IMR-90 (cell line): ENCODE data around the gene OR1Q1. TPM values are rescaled to one million over a fixed set of nuclear protein-coding genes. Genes with fewer than 3 reads are reported as not detected.

Source experiments
- ATAC-seq: fragments of 200-7000 bp; cut with Tn5 transposase; 2 replicates; pipeline ENCODE4 v1.9.1; 2020; ENCODE audit warnings: low read depth, mild to moderate bottlenecking, moderate library complexity
- BruUV-seq: library from RNA; stranded (reverse); fragments of 400-500 nt; replicated peaks from 2 replicates; lab custom pipeline; 2021; lab: Mats Ljungman, UMichigan
- CTCF ChIA-PET: fragments of 300-600 bp; formaldehyde crosslinking; extraction: SDS; loops from one replicate; lab custom pipeline; 2021; ENCODE audit warnings: antibody characterized with exemption; lab: Yijun Ruan, JAX
- POLR2A ChIA-PET: fragments of 300-600 bp; sonication (Branson Sonifier 250); formaldehyde crosslinking; loops from one replicate; lab custom pipeline; 2022; ENCODE audit warnings: antibody characterized with exemption; ENCODE audit not compliant: unreplicated experiment; lab: Charles Lee
- DNase-seq: peaks from one replicate; pipeline ENCODE4 v3.0.0; 2013
- H2AFZ ChIP-seq: replicated peaks from 2 replicates; pipeline ENCODE3; 2013; ENCODE audit warnings: low read length, mild to moderate bottlenecking; ENCODE audit not compliant: poor library complexity
- H2AK5ac ChIP-seq: 2 replicates; pipeline ENCODE4 v1.6.1; 2013; ENCODE audit warnings: low read depth, low read length, inconsistent platforms
- H2AK9ac ChIP-seq: replicated peaks from 2 replicates; pipeline ENCODE3; 2013; ENCODE audit warnings: mild to moderate bottlenecking, low read depth, low read length, moderate library complexity; ENCODE audit not compliant: poor library complexity
- H2BK120ac ChIP-seq: 2 replicates; pipeline ENCODE4 v1.6.1; 2013; ENCODE audit warnings: low read depth, low read length, inconsistent platforms
- H2BK15ac ChIP-seq: 3 replicates; pipeline ENCODE4 v1.6.1; 2013; ENCODE audit warnings: low read depth, low read length, inconsistent platforms
- H2BK20ac ChIP-seq: 2 replicates; pipeline ENCODE4 v1.6.1; 2013; ENCODE audit warnings: low read depth, mild to moderate bottlenecking, inconsistent platforms, low read length, moderate library complexity
- H2BK5ac ChIP-seq: 2 replicates; pipeline ENCODE4 v1.6.1; 2013; ENCODE audit warnings: mild to moderate bottlenecking, low read depth, low read length, inconsistent platforms; ENCODE audit not compliant: poor library complexity, severe bottlenecking
- H3K14ac ChIP-seq: replicated peaks from 2 replicates; pipeline ENCODE4 v1.6.1; 2013; ENCODE audit warnings: low read depth, low read length, inconsistent platforms
- H3K18ac ChIP-seq: 2 replicates; pipeline ENCODE4 v1.6.1; 2013; ENCODE audit warnings: low read depth, low read length, control low read depth
- H3K23ac ChIP-seq: 2 replicates; pipeline ENCODE4 v1.6.1; 2013; ENCODE audit warnings: low read depth, low read length, inconsistent platforms
- H3K27ac ChIP-seq: 2 replicates; pipeline ENCODE4 v1.5.1; 2013; ENCODE audit warnings: mild to moderate bottlenecking, control low read depth, low read length; ENCODE audit not compliant: insufficient read depth
- H3K27me3 ChIP-seq: 2 replicates; pipeline ENCODE4 v1.6.1; 2013; ENCODE audit warnings: low read length; ENCODE audit not compliant: control insufficient read depth, insufficient read depth
- H3K36me3 ChIP-seq: 2 replicates; pipeline ENCODE4 v1.6.1; 2013; ENCODE audit warnings: low read length, mixed read lengths; ENCODE audit not compliant: control insufficient read depth, insufficient read depth
- H3K4ac ChIP-seq: 2 replicates; pipeline ENCODE4 v1.6.1; 2013; ENCODE audit warnings: low read depth, low read length, inconsistent platforms
- H3K4me1 ChIP-seq: 2 replicates; pipeline ENCODE4 v1.6.1; 2013; ENCODE audit warnings: low read length, mixed read lengths; ENCODE audit not compliant: control insufficient read depth, insufficient read depth
- H3K4me2 ChIP-seq: 2 replicates; pipeline ENCODE4 v1.6.1; 2013; ENCODE audit warnings: low read depth, mild to moderate bottlenecking, control low read depth, low read length, moderate library complexity
- H3K4me3 ChIP-seq: 2 replicates; pipeline ENCODE4 v1.5.1; 2013; ENCODE audit warnings: low read depth, mild to moderate bottlenecking, control low read depth, low read length, moderate library complexity; ENCODE audit not compliant: insufficient read depth
- H3K56ac ChIP-seq: 2 replicates; pipeline ENCODE4 v1.6.1; 2013; ENCODE audit warnings: low read length, inconsistent platforms; ENCODE audit not compliant: insufficient read depth; ENCODE audit errors: extremely low read depth
- H3K79me1 ChIP-seq, 2 experiments: 2 replicates each; pipeline ENCODE4 v1.6.1; 2013; ENCODE audit warnings: low read length in 2 of 2, inconsistent platforms in 1 of 2, low read depth in 1 of 2
- H3K9ac ChIP-seq: 2 replicates; pipeline ENCODE4 v1.6.1; 2013; ENCODE audit warnings: low read depth, low read length, control low read depth
- H3K9me1 ChIP-seq: 2 replicates; pipeline ENCODE4 v1.6.1; 2013; ENCODE audit warnings: low read length, inconsistent platforms; ENCODE audit not compliant: insufficient read depth
- H3K9me3 ChIP-seq: 2 replicates; pipeline ENCODE4 v1.6.1; 2013; ENCODE audit warnings: low read length; ENCODE audit not compliant: control insufficient read depth, insufficient read depth
- H4K20me1 ChIP-seq: 2 replicates; pipeline ENCODE4 v1.6.1; 2013; ENCODE audit warnings: low read length, inconsistent platforms; ENCODE audit not compliant: insufficient read depth
- H4K5ac ChIP-seq: 2 replicates; pipeline ENCODE4 v1.6.1; 2013; ENCODE audit warnings: mild to moderate bottlenecking, low read depth, low read length, control low read depth
- H4K8ac ChIP-seq, 2 experiments: 2 replicates each; pipeline ENCODE4 v1.6.1; 2013; ENCODE audit warnings: low read depth in 2 of 2, low read length in 2 of 2, control low read depth in 1 of 2, inconsistent platforms in 1 of 2
- H4K91ac ChIP-seq: 2 replicates; pipeline ENCODE4 v1.6.1; 2013; ENCODE audit warnings: low read depth, low read length, inconsistent platforms; ENCODE audit not compliant: insufficient read depth
- CEBPB ChIP-seq: IDR thresholded peaks from 2 replicates; pipeline ENCODE4 v1.6.1; 2012; ENCODE audit warnings: low read depth, low read length, improper control_type of control experiment
- CHD1 ChIP-seq: IDR thresholded peaks from 2 replicates; pipeline ENCODE4 v1.6.1; 2012; ENCODE audit warnings: low read depth, low read length, improper control_type of control experiment
- CTCF ChIP-seq: conservative IDR thresholded peaks from 2 replicates; pipeline ENCODE4 v1.5.1; 2012; ENCODE audit warnings: mild to moderate bottlenecking, low read depth, low read length, improper control_type of control experiment
- FOS ChIP-seq: fragments of 150-350 bp; IDR thresholded peaks from 2 replicates; pipeline ENCODE4 v1.6.1; 2016; ENCODE audit warnings: low read depth, low read length
- MAFK ChIP-seq: IDR thresholded peaks from 2 replicates; pipeline ENCODE4 v1.6.1; 2012; ENCODE audit warnings: low read depth, low read length, improper control_type of control experiment
- MAZ ChIP-seq: IDR thresholded peaks from 2 replicates; pipeline ENCODE4 v1.6.1; 2012; ENCODE audit warnings: low read depth, mild to moderate bottlenecking, low read length, improper control_type of control experiment, moderate library complexity, borderline replicate concordance
- MXI1 ChIP-seq: IDR thresholded peaks from 2 replicates; pipeline ENCODE4 v1.6.1; 2012; ENCODE audit warnings: low read depth, mild to moderate bottlenecking, low read length, moderate library complexity, borderline replicate concordance
- NFE2L2 ChIP-seq: fragments of 150-350 bp; IDR thresholded peaks from 2 replicates; pipeline ENCODE4 v1.6.1; 2016; ENCODE audit warnings: low read depth, mild to moderate bottlenecking, low read length
- POLR2A ChIP-seq: IDR thresholded peaks from 2 replicates; pipeline ENCODE4 v1.6.1; 2012; ENCODE audit warnings: mild to moderate bottlenecking, low read depth, low read length
- RAD21 ChIP-seq: IDR thresholded peaks from 2 replicates; pipeline ENCODE4 v1.6.1; 2012; ENCODE audit warnings: low read length, improper control_type of control experiment
- RCOR1 ChIP-seq: IDR thresholded peaks from 2 replicates; pipeline ENCODE4 v1.6.1; 2012; ENCODE audit warnings: mild to moderate bottlenecking, low read length, improper control_type of control experiment; ENCODE audit not compliant: insufficient replicate concordance
- RFX5 ChIP-seq: IDR thresholded peaks from 2 replicates; pipeline ENCODE4 v1.8.0; 2012; ENCODE audit warnings: low read depth, mild to moderate bottlenecking, low read length, moderate library complexity
- SMC3 ChIP-seq: fragments of 150-350 bp; IDR thresholded peaks from 2 replicates; pipeline ENCODE4 v1.6.1; 2016; ENCODE audit warnings: low read depth, mild to moderate bottlenecking, antibody characterized with exemption, low read length, moderate library complexity
- USF2 ChIP-seq: fragments of 150-350 bp; IDR thresholded peaks from 2 replicates; pipeline ENCODE4 v1.6.1; 2017; ENCODE audit warnings: mild to moderate bottlenecking, antibody characterized with exemption, low read length, low read depth
- WGBS, 2 experiments: methylation state at CpG; one replicate each; pipeline versions ENCODE4 v1.1.5 to v1.1.7; 2013; ENCODE audit warnings: missing lambda C conversion rate in 2 of 2; ENCODE audit not compliant: insufficient read length in 1 of 2; ENCODE audit errors: extremely low coverage in 2 of 2; 5-methylcytosine and 5-hydroxymethylcytosine counted together
- dilution Hi-C: fragments of 300-500 bp; cut with HindIII; formaldehyde crosslinking; loops from one replicate; pipeline ENCODE4 v1.14.3; 2018; ENCODE audit warnings: low sequenced_read_pairs; ENCODE audit not compliant: unreplicated experiment
- in situ Hi-C: fragments of 300-500 bp; cut with MboI; formaldehyde crosslinking; loops from 3 replicates; pipeline ENCODE4 v1.14.3; 2019; ENCODE audit warnings: low sequenced_read_pairs, inconsistent platforms, mixed read lengths
- intact Hi-C: fragments of 100-400 bp; cut with micrococcal nuclease; formaldehyde crosslinking; loops from 2 replicates; pipeline ENCODE4 v1.10.0; 2022
- polyA plus RNA-seq, 3 experiments: library from polyadenylated mRNA; depleted of rRNA; stranded (reverse); fragments of >200 nt; gene quantifications; 2 replicates each; pipeline ENCODE4 v1.2.3, GENCODE V29; 2012; ENCODE audit warnings: low replicate concordance in 1 of 3
- total RNA-seq: library from RNA; depleted of rRNA; stranded (reverse); fragments of >200 nt; gene quantifications from 2 replicates; pipeline ENCODE4 v1.2.3, GENCODE V29; 2012
- TF ChIP-seq, protein P1 (sequence below): fragments of 150-350 bp; IDR thresholded peaks from 2 replicates; pipeline ENCODE4 v1.6.1; 2016; ENCODE audit warnings: low read depth, mild to moderate bottlenecking, low read length, moderate library complexity, borderline replicate concordance

OR1Q1 gene
- total and polyA plus RNA-seq, 2 of the 4 experiments (the other 2 are of a cell fraction), result not detected

- POLR2A ChIA-PET, result no interaction called here
- H2BK5ac ChIP-seq, result no peak overlapping the region
- H3K4me3 ChIP-seq, result no peak overlapping the region
- no peak for DNase-seq
- H2AK5ac ChIP-seq, result no peak overlapping the region
- CTCF ChIA-PET, result no interaction called here
- H3K9ac ChIP-seq, result no peak overlapping the region
- in situ Hi-C loops, result no loop called here
- no peaks in the 10 kb centered on the region for H3K36me3 ChIP-seq
- no peaks in the 10 kb centered on the region for H3K27me3 ChIP-seq
- H4K20me1 ChIP-seq, result no peaks in the 10 kb centered on the region
- ATAC-seq, result peak; percentile 59; the same call in 1 of the 2 replicates
- H4K8ac ChIP-seq, result no peak overlapping the region
- no peak overlapping the region for H2BK120ac ChIP-seq
- H4K5ac ChIP-seq, result no peak overlapping the region
- TF ChIP-seq, protein P1, sequence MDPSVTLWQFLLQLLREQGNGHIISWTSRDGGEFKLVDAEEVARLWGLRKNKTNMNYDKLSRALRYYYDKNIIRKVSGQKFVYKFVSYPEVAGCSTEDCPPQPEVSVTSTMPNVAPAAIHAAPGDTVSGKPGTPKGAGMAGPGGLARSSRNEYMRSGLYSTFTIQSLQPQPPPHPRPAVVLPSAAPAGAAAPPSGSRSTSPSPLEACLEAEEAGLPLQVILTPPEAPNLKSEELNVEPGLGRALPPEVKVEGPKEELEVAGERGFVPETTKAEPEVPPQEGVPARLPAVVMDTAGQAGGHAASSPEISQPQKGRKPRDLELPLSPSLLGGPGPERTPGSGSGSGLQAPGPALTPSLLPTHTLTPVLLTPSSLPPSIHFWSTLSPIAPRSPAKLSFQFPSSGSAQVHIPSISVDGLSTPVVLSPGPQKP, result no peak
- TF ChIP-seq CEBPB, result no peak
- no peak for TF ChIP-seq NFE2L2
- TF ChIP-seq MXI1, result no peak
- TF ChIP-seq MAFK, result no peak
- TF ChIP-seq POLR2A, result no peak
- no peak for TF ChIP-seq SMC3
- TF ChIP-seq USF2, result no peak
- no peak for TF ChIP-seq RCOR1
- no peak for TF ChIP-seq CTCF
- no peak for TF ChIP-seq CHD1
- no peak for TF ChIP-seq MAZ
- no peak for TF ChIP-seq RFX5
- TF ChIP-seq RAD21, result no peak
- no peak for TF ChIP-seq FOS
- intact Hi-C loops, result no loop called here
- no peak overlapping the region for H2BK15ac ChIP-seq
- no peaks in the 10 kb centered on the region for H3K79me1 ChIP-seq
- H3K4me1 ChIP-seq, result no peaks in the 10 kb centered on the region
- no peak overlapping the region for H3K18ac ChIP-seq
- H3K56ac ChIP-seq, result no peak overlapping the region
- H2AK9ac ChIP-seq, result no peak overlapping the region
- no CpG with 5 or more reads among the region's 2 CpGs for WGBS, 2 experiments
- dilution Hi-C loops, result no loop called here
- no peak overlapping the region for H2AFZ ChIP-seq
- H3K27ac ChIP-seq, result no peak overlapping the region
- H4K91ac ChIP-seq, result no peak overlapping the region
- no peak overlapping the region for H2BK20ac ChIP-seq
- H3K23ac ChIP-seq, result no peak overlapping the region
- no peak overlapping the region for H3K14ac ChIP-seq
- H3K4ac ChIP-seq, result no peak overlapping the region
- no peaks in the 10 kb centered on the region for H3K9me1 ChIP-seq
- BruUV-seq, result no TSS peak
- H3K9me3 ChIP-seq, result no peaks in the 10 kb centered on the region
- no peak overlapping the region for H3K4me2 ChIP-seq
Measured at GRCh38 chr9:122642226-122642625, 27.7 kb downstream of the OR1Q1 start.
